GM23338 (cell line): ENCODE results near the gene PDE7B. TPM values are rescaled to one million over a fixed set of nuclear protein-coding genes. Genes with fewer than 3 reads are reported as not detected.

Experiments used
- ATAC-seq: fragments of 200-7000 bp; cut with Tn5 transposase; 3 replicates; pipeline ENCODE4 v1.9.1; 2020
- DNase-seq: peaks from one replicate; pipeline ENCODE4 v3.0.0-alpha.2; 2015; ENCODE audit warnings: low spot score
- H2AFZ ChIP-seq: fragments of 200-600 bp; sonication (generic); 2 replicates; pipeline ENCODE4 v1.8.0; 2016; ENCODE audit warnings: antibody characterized with exemption, mild to moderate bottlenecking, moderate library complexity
- H3F3A ChIP-seq: fragments of 200-600 bp; sonication (generic); replicated peaks from 2 replicates; pipeline ENCODE4 v1.8.0; 2017; ENCODE audit warnings: antibody characterized with exemption, mixed run types, low read depth
- H3K27ac ChIP-seq: fragments of 200-600 bp; sonication (generic); 2 replicates; pipeline ENCODE4 v1.6.1; 2016; ENCODE audit warnings: low read depth
- H3K27me3 ChIP-seq: fragments of 200-600 bp; sonication (generic); 2 replicates; pipeline ENCODE4 v1.8.0; 2016; ENCODE audit warnings: mild to moderate bottlenecking, mixed run types, moderate library complexity; ENCODE audit not compliant: insufficient read depth
- H3K36me3 ChIP-seq: fragments of 200-600 bp; sonication (generic); 2 replicates; pipeline ENCODE4 v1.8.0; 2016; ENCODE audit warnings: mild to moderate bottlenecking; ENCODE audit not compliant: insufficient read depth
- H3K4me1 ChIP-seq: fragments of 200-600 bp; sonication (generic); 2 replicates; pipeline ENCODE4 v1.8.0; 2016; ENCODE audit warnings: mild to moderate bottlenecking, moderate library complexity; ENCODE audit not compliant: insufficient read depth
- H3K4me2 ChIP-seq: fragments of 200-600 bp; sonication (generic); 2 replicates; pipeline ENCODE4 v1.7.1; 2017; ENCODE audit warnings: mixed run types
- H3K4me3 ChIP-seq: fragments of 200-600 bp; sonication (generic); 2 replicates; pipeline ENCODE4 v1.6.1; 2016; ENCODE audit warnings: mixed run types
- H3K79me2 ChIP-seq: fragments of 200-600 bp; sonication (generic); replicated peaks from 2 replicates; pipeline ENCODE4 v1.8.0; 2017; ENCODE audit warnings: mild to moderate bottlenecking; ENCODE audit not compliant: insufficient read depth
- H3K9me2 ChIP-seq: fragments of 200-600 bp; sonication (generic); 2 replicates; pipeline ENCODE4 v1.8.0; 2017; ENCODE audit not compliant: insufficient read depth
- H4K20me1 ChIP-seq: fragments of 200-600 bp; sonication (generic); replicated peaks from 2 replicates; pipeline ENCODE4 v1.8.0; 2017; ENCODE audit warnings: mild to moderate bottlenecking; ENCODE audit not compliant: insufficient read depth
- H3K27ac Mint-ChIP-seq: 2 replicates; pipeline ENCODE4 v1.8.0; 2020; ENCODE audit warnings: inconsistent platforms, mild to moderate bottlenecking, moderate library complexity, mixed read lengths
- H3K27me3 Mint-ChIP-seq: 3 replicates; pipeline ENCODE4 v1.8.0; 2022; ENCODE audit warnings: low read depth, mild to moderate bottlenecking, moderate library complexity, mixed read lengths, inconsistent platforms; ENCODE audit not compliant: insufficient read depth, poor library complexity
- H3K36me3 Mint-ChIP-seq: 3 replicates; pipeline ENCODE4 v1.8.0; 2021; ENCODE audit warnings: low read depth, mild to moderate bottlenecking, inconsistent platforms, moderate library complexity, mixed read lengths
- H3K4me1 Mint-ChIP-seq: 3 replicates; pipeline ENCODE4 v1.8.0; 2020; ENCODE audit warnings: mild to moderate bottlenecking, inconsistent platforms, mixed read lengths
- H3K4me3 Mint-ChIP-seq: 3 replicates; pipeline ENCODE4 v1.8.0; 2021; ENCODE audit warnings: moderate library complexity, mild to moderate bottlenecking, inconsistent platforms, mixed read lengths
- H3K9me3 Mint-ChIP-seq: 3 replicates; pipeline ENCODE4 v1.8.0; 2020; ENCODE audit warnings: moderate library complexity, mild to moderate bottlenecking, inconsistent platforms, mixed read lengths
- CREB1 ChIP-seq: fragments of 250-450 bp; sonication (Bioruptor Pico); IDR thresholded peaks from 2 replicates; pipeline ENCODE4 v1.5.0; 2020; ENCODE audit warnings: low read depth, mild to moderate bottlenecking, moderate library complexity
- CTCF ChIP-seq, 2 experiments: fragments of 200-600 bp in 1 of 2; sonication (generic) in 1 of 2; conservative IDR thresholded peaks; 2 replicates each; pipeline versions ENCODE4 v1.5.1 to v1.6.1; 2016 to 2017; ENCODE audit warnings: antibody characterized with exemption in 2 of 2, low read depth in 2 of 2, mild to moderate bottlenecking in 2 of 2, moderate library complexity in 1 of 2
- ETS1 ChIP-seq: IDR thresholded peaks from 2 replicates; pipeline ENCODE4 v1.6.1; 2016; ENCODE audit warnings: antibody characterized with exemption
- EZH2 ChIP-seq: fragments of 200-600 bp; sonication (generic); IDR thresholded peaks from one replicate; pipeline ENCODE4 v1.8.0; 2017; ENCODE audit warnings: antibody characterized with exemption, mild to moderate bottlenecking, low read depth; ENCODE audit not compliant: unreplicated experiment
- EZH2phosphoT487 ChIP-seq: fragments of 200-600 bp; sonication (generic); IDR thresholded peaks from one replicate; pipeline ENCODE4 v1.8.1; 2018; ENCODE audit warnings: antibody characterized with exemption; ENCODE audit not compliant: unreplicated experiment
- JUNB ChIP-seq: IDR thresholded peaks from one replicate; pipeline ENCODE4 v1.6.1; 2016; ENCODE audit warnings: antibody characterized with exemption; ENCODE audit not compliant: unreplicated experiment
- NANOG ChIP-seq: IDR thresholded peaks from 2 replicates; pipeline ENCODE4 v1.6.1; 2016; ENCODE audit warnings: antibody characterized with exemption, borderline replicate concordance
- POLR2AphosphoS5 ChIP-seq: IDR thresholded peaks from 2 replicates; pipeline ENCODE4 v1.6.1; 2016; ENCODE audit warnings: antibody characterized with exemption, low read depth
- REST ChIP-seq: IDR thresholded peaks from one replicate; pipeline ENCODE4 v1.6.1; 2018; ENCODE audit warnings: antibody characterized with exemption; ENCODE audit not compliant: unreplicated experiment
- STAT1 ChIP-seq: IDR thresholded peaks from one replicate; pipeline ENCODE4 v1.6.1; 2016; ENCODE audit warnings: antibody characterized with exemption; ENCODE audit not compliant: unreplicated experiment
- ZNF114 ChIP-seq: fragments of 250-450 bp; sonication (Bioruptor Pico); IDR thresholded peaks from 2 replicates; pipeline ENCODE4 v1.5.0; 2020; ENCODE audit warnings: mild to moderate bottlenecking, moderate library complexity
- ZNF331 ChIP-seq: fragments of 250-450 bp; sonication (Bioruptor Pico); IDR thresholded peaks from 2 replicates; pipeline ENCODE4 v1.5.0; 2020; ENCODE audit warnings: low read depth, mild to moderate bottlenecking, moderate library complexity
- polyA plus RNA-seq: library from polyadenylated mRNA; unstranded; fragments of >200 nt; fragmentation: Nextera tagmentation; extraction: Ambion mirVana; gene quantifications from 2 replicates; pipeline ENCODE4 v1.2.1, GENCODE V29; 2016
- total RNA-seq: library from RNA; depleted of rRNA; stranded (reverse); fragments of >200 nt; shearing (Covaris generic); gene quantifications from 2 replicates; pipeline ENCODE4 v1.2.3, GENCODE V29; 2014

PDE7B gene
- total and polyA plus RNA-seq, 2 experiments from 2014 or later: 0.07 TPM; not detected in 1

- H3K4me2 ChIP-seq: no peak overlapping the region
- no peak for ATAC-seq
Measured at GRCh38 chr6:136114661-136115060, 263.2 kb downstream of the PDE7B start.

GRCh38 chr6:136115941-136116340, 264.4 kb downstream of the PDE7B start:
- Mint-ChIP-seq H3K4me1 (peaks cover 5% of the 10 kb centered on the region; the same call in 2 of the 3 replicates), H3K9me3 (no peaks in the 10 kb centered on the region), H3K27me3 (no peaks in the 10 kb centered on the region), H3K4me3 (no peak overlapping the region), H3K27ac (no peak overlapping the region), H3K36me3 (no peaks in the 10 kb centered on the region)
- Histone ChIP-seq H3K4me3 (no peak overlapping the region), H3K27me3 (no peaks in the 10 kb centered on the region; the same call in 1 of the 2 replicates), H4K20me1 (no peaks in the 10 kb centered on the region), H3K36me3 (no peaks in the 10 kb centered on the region), H2AFZ (no peak overlapping the region), H3K4me1 (no peaks in the 10 kb centered on the region), H3K4me2 (no peak overlapping the region), H3F3A (no peaks in the 10 kb centered on the region), H3K79me2 (no peaks in the 10 kb centered on the region), H3K9me2 (0 out of 2 replicates have a peak, but pooled peaks cover 8% of the 10 kb centered on the region), H3K27ac (no peak overlapping the region)
- no peak for ATAC-seq
- no peak for DNase-seq
- no peak for TF ChIP-seq NANOG
- no peak for TF ChIP-seq JUNB
- TF ChIP-seq CREB1 (CRISPR knock-in tag): no peak
- no peak for TF ChIP-seq EZH2phosphoT487
- no peak for TF ChIP-seq ZNF114 (CRISPR knock-in tag)
- no peak for TF ChIP-seq STAT1
- no peak for TF ChIP-seq CTCF (conservative IDR thresholded peaks at IDR 0.05; ENCODE audit: low read depth in 2 of 2)
- TF ChIP-seq EZH2: no peak
- TF ChIP-seq ZNF331 (CRISPR knock-in tag): no peak
- TF ChIP-seq REST: no peak
- no peak for TF ChIP-seq ETS1
- TF ChIP-seq POLR2AphosphoS5: no peak

More at GRCh38 chr6:136114661-136115060, 263.2 kb downstream of the PDE7B start:
- Mint-ChIP-seq H3K27me3 (peaks cover 6% of the 10 kb centered on the region), H3K27ac (no peak overlapping the region), H3K4me1 (peaks cover 5% of the 10 kb centered on the region; the same call in 2 of the 3 replicates), H3K4me3 (no peak overlapping the region), H3K36me3 (no peaks in the 10 kb centered on the region), H3K9me3 (no peaks in the 10 kb centered on the region)
- H3K36me3 ChIP-seq: no peaks in the 10 kb centered on the region
- DNase-seq: no peak
- H3K79me2 ChIP-seq: no peaks in the 10 kb centered on the region
- TF ChIP-seq STAT1: no peak
- TF ChIP-seq EZH2: no peak
- TF ChIP-seq JUNB: no peak
- H3K27ac ChIP-seq: no peak overlapping the region
- H3F3A ChIP-seq: no peaks in the 10 kb centered on the region
- H4K20me1 ChIP-seq: no peaks in the 10 kb centered on the region
- H3K4me3 ChIP-seq: no peak overlapping the region
- no peaks in the 10 kb centered on the region for H3K4me1 ChIP-seq
- no peak overlapping the region for H2AFZ ChIP-seq
- H3K9me2 ChIP-seq: no peaks in the 10 kb centered on the region
- H3K27me3 ChIP-seq: peaks cover 4% of the 10 kb centered on the region
